ENCODE results near the gene CDK14. TPM values are rescaled to one million over a fixed set of nuclear protein-coding genes. Genes with fewer than 3 reads are reported as not detected.

CDK14 gene
- total and polyA plus RNA-seq, 9 donors, result 12.6 to 54.1 (median 43.8) TPM

- Histone ChIP-seq H3K27ac (no peak overlapping the region), H3K9me3 (no peaks in the 10 kb centered on the region), H3K4me3 (no peak overlapping the region), H3K4me1 (ENCODE audit: insufficient read depth) (peaks cover 3% of the 10 kb centered on the region), H3K36me3 (no peaks in the 10 kb centered on the region), H3K27me3 (no peaks in the 10 kb centered on the region)
- TF ChIP-seq CTCF (IDR thresholded peaks at IDR 0.05) (no peak), POLR2A (IDR thresholded peaks at IDR 0.05) (no peak), EP300 (IDR thresholded peaks at IDR 0.05) (no peak)
- no peak for DNase-seq
- WGBS, 3 donors, result 95 to 99% (median 98%) methylated on average over 3 of the region's 3 CpGs
- intact Hi-C loops (cut with DNase I), result no loop called here
These were observed 455.8 kb downstream of the CDK14 start for GRCh38 chr7:91051966-91052365.

- TF ChIP-seq EP300 (IDR thresholded peaks at IDR 0.05) (no peak), CTCF (IDR thresholded peaks at IDR 0.05) (no peak), POLR2A (IDR thresholded peaks at IDR 0.05) (no peak)
- intact Hi-C loops (cut with DNase I), result no loop called here
- Histone ChIP-seq H3K27me3 (no peaks in the 10 kb centered on the region), H3K36me3 (no peaks in the 10 kb centered on the region), H3K4me3 (no peak overlapping the region), H3K4me1 (ENCODE audit: insufficient read depth) (peaks cover 3% of the 10 kb centered on the region), H3K9me3 (no peaks in the 10 kb centered on the region), H3K27ac (no peak overlapping the region)
- WGBS, 3 donors, result 47 to 64% (median 50%) methylated on average over 2 of the region's 2 CpGs
- no peak for DNase-seq
These were observed 458.3 kb downstream of the CDK14 start for GRCh38 chr7:91054374-91054773.

GRCh38 chr7:91055219-91055618, 459.1 kb downstream of the CDK14 start:
- 33 to 69% (median 58%) methylated on average over 2 of the region's 2 CpGs for WGBS, 3 donors
- TF ChIP-seq CTCF (IDR thresholded peaks at IDR 0.05) (no peak), POLR2A (IDR thresholded peaks at IDR 0.05) (no peak), EP300 (IDR thresholded peaks at IDR 0.05) (no peak)
- Histone ChIP-seq H3K27me3 (no peaks in the 10 kb centered on the region), H3K4me3 (no peak overlapping the region), H3K9me3 (no peaks in the 10 kb centered on the region), H3K36me3 (no peaks in the 10 kb centered on the region), H3K4me1 (ENCODE audit: insufficient read depth) (peaks cover 3% of the 10 kb centered on the region), H3K27ac (no peak overlapping the region)
- DNase-seq, result no peak
- intact Hi-C loops (cut with DNase I), result no loop called here

GRCh38 chr7:91062713-91063112, 466.6 kb downstream of the CDK14 start:
- Histone ChIP-seq H3K4me1 (ENCODE audit: insufficient read depth) (peaks cover 2% of the 10 kb centered on the region), H3K9me3 (no peaks in the 10 kb centered on the region), H3K27ac (no peak overlapping the region), H3K36me3 (no peaks in the 10 kb centered on the region), H3K4me3 (no peak overlapping the region), H3K27me3 (no peaks in the 10 kb centered on the region)
- intact Hi-C loops (cut with DNase I), result no loop called here
- TF ChIP-seq POLR2A (IDR thresholded peaks at IDR 0.05) (no peak), EP300 (IDR thresholded peaks at IDR 0.05) (no peak), CTCF (IDR thresholded peaks at IDR 0.05) (no peak)
- DNase-seq, result no peak
- WGBS, 3 donors, result 95 to 96% (median 95%) methylated on average over 2 of the region's 2 CpGs

- intact Hi-C loops (cut with DNase I), result no loop called here
- H3K36me3 ChIP-seq, result no peaks in the 10 kb centered on the region
- 85 to 94% (median 94%) methylated on average over 2 of the region's 2 CpGs for WGBS, 3 donors
- no peaks in the 10 kb centered on the region for H3K27me3 ChIP-seq
- DNase-seq, result no peak
- H3K4me1 ChIP-seq (ENCODE audit: insufficient read depth), result peaks cover 2% of the 10 kb centered on the region
- no peak overlapping the region for H3K27ac ChIP-seq
- TF ChIP-seq EP300 (IDR thresholded peaks at IDR 0.05), result no peak
- no peak for TF ChIP-seq POLR2A (IDR thresholded peaks at IDR 0.05)
- TF ChIP-seq CTCF (IDR thresholded peaks at IDR 0.05), result no peak
- no peaks in the 10 kb centered on the region for H3K9me3 ChIP-seq
- no peak overlapping the region for H3K4me3 ChIP-seq
These were observed 467.9 kb downstream of the CDK14 start for GRCh38 chr7:91064052-91064451.

All from ovary (tissue), 9 donors.